ENCODE data around the gene CNIH3.

CNIH3 gene

GRCh38 chr1:224662870-224663269 is 46.8 kb downstream of the CNIH3 start:
- in situ Hi-C loops (cut with HindIII; ENCODE audit: low sequenced_read_pairs) = no loop called here
- TF ChIP-seq CTCF (IDR thresholded peaks at IDR 0.05; ENCODE audit: low read depth, low read length, missing control alignments) = no peak

GRCh38 chr1:224665016-224665415 is 48.9 kb downstream of the CNIH3 start:
- no peak overlapping the region for H3K4me3 ChIP-seq (ENCODE audit: low read depth, low read length)
- no peak for DNase-seq (ENCODE audit: low read depth)
- TF ChIP-seq CTCF (IDR thresholded peaks at IDR 0.05; ENCODE audit: low read depth, low read length, missing control alignments) = no peak
- in situ Hi-C loops (cut with HindIII; ENCODE audit: low sequenced_read_pairs) = no loop called here

More at GRCh38 chr1:224662870-224663269, 46.8 kb downstream of the CNIH3 start:
- no peak for DNase-seq (ENCODE audit: low read depth)
- no peak overlapping the region for H3K4me3 ChIP-seq (ENCODE audit: low read depth, low read length)

GRCh38 chr1:224666078-224666477 is 50.0 kb downstream of the CNIH3 start:
- in situ Hi-C loops (cut with HindIII; ENCODE audit: low sequenced_read_pairs) = no loop called here
- H3K4me3 ChIP-seq (ENCODE audit: low read depth, low read length) = no peak overlapping the region
- DNase-seq (ENCODE audit: low read depth) = no peak
- TF ChIP-seq CTCF (IDR thresholded peaks at IDR 0.05; ENCODE audit: low read depth, low read length, missing control alignments) = no peak

GRCh38 chr1:224666913-224667312 is 50.8 kb downstream of the CNIH3 start:
- no peak overlapping the region for H3K4me3 ChIP-seq (ENCODE audit: low read depth, low read length)
- in situ Hi-C loops (cut with HindIII; ENCODE audit: low sequenced_read_pairs) = no loop called here
- no peak for DNase-seq (ENCODE audit: low read depth)
- TF ChIP-seq CTCF (IDR thresholded peaks at IDR 0.05; ENCODE audit: low read depth, low read length, missing control alignments) = no peak

- TF ChIP-seq CTCF (IDR thresholded peaks at IDR 0.05; ENCODE audit: low read depth, low read length, missing control alignments) = no peak
- no peak overlapping the region for H3K4me3 ChIP-seq (ENCODE audit: low read depth, low read length)
- in situ Hi-C loops (cut with HindIII; ENCODE audit: low sequenced_read_pairs) = no loop called here
- DNase-seq (ENCODE audit: low read depth) = no peak
These were observed 52.9 kb downstream of the CNIH3 start for GRCh38 chr1:224668984-224669383.

GRCh38 chr1:224669403-224669802 is 53.3 kb downstream of the CNIH3 start:
- in situ Hi-C loops (cut with HindIII; ENCODE audit: low sequenced_read_pairs) = no loop called here
- DNase-seq (ENCODE audit: low read depth) = no peak
- no peak for TF ChIP-seq CTCF (IDR thresholded peaks at IDR 0.05; ENCODE audit: low read depth, low read length, missing control alignments)
- H3K4me3 ChIP-seq (ENCODE audit: low read depth, low read length) = no peak overlapping the region

- H3K4me3 ChIP-seq (ENCODE audit: low read depth, low read length) = no peak overlapping the region
- in situ Hi-C loops (cut with HindIII; ENCODE audit: low sequenced_read_pairs) = no loop called here
- no peak for DNase-seq (ENCODE audit: low read depth)
- no peak for TF ChIP-seq CTCF (IDR thresholded peaks at IDR 0.05; ENCODE audit: low read depth, low read length, missing control alignments)
These were observed 54.4 kb downstream of the CNIH3 start for GRCh38 chr1:224670506-224670905.

Data from astrocyte of the cerebellum (primary cell).